KMS-11 (cell line): ENCODE measurements around the gene TMEM183A.

Source experiments
- H2AFZ ChIP-seq: fragments of 200-600 bp; sonication (generic); 2 replicates; pipeline ENCODE4 v1.6.1; 2016; ENCODE audit warnings: antibody characterized with exemption, mixed run types, low read depth
- H3K27ac ChIP-seq: fragments of 200-600 bp; sonication (generic); 2 replicates; pipeline ENCODE4 v1.6.1; 2016; ENCODE audit warnings: mild to moderate bottlenecking, mixed run types
- H3K27me3 ChIP-seq: fragments of 200-600 bp; sonication (generic); 2 replicates; pipeline ENCODE4 v1.6.1; 2017; ENCODE audit warnings: mild to moderate bottlenecking, low read depth, mixed run types, moderate library complexity; ENCODE audit not compliant: insufficient read depth
- H3K36me3 ChIP-seq: fragments of 200-600 bp; sonication (generic); 2 replicates; pipeline ENCODE4 v1.6.1; 2017; ENCODE audit warnings: mild to moderate bottlenecking, mixed run types; ENCODE audit not compliant: insufficient read depth
- H3K4me1 ChIP-seq: fragments of 200-600 bp; sonication (generic); 2 replicates; pipeline ENCODE4 v1.6.1; 2016; ENCODE audit warnings: mild to moderate bottlenecking, low read depth, mixed run types; ENCODE audit not compliant: poor library complexity, severe bottlenecking
- H3K4me2 ChIP-seq: fragments of 200-600 bp; sonication (generic); 2 replicates; pipeline ENCODE4 v1.7.0; 2016; ENCODE audit warnings: mild to moderate bottlenecking, mixed run types
- H3K4me3 ChIP-seq: fragments of 200-600 bp; sonication (generic); IDR thresholded peaks from 2 replicates; pipeline ENCODE4 v1.6.1; 2017; ENCODE audit warnings: low read depth, low read length, mixed read lengths; ENCODE audit not compliant: insufficient read depth
- H3K79me2 ChIP-seq: fragments of 200-600 bp; sonication (generic); 2 replicates; pipeline ENCODE4 v1.6.1; 2016; ENCODE audit warnings: low read depth, mixed run types; ENCODE audit not compliant: insufficient read depth
- H3K9ac ChIP-seq: fragments of 200-600 bp; sonication (generic); 2 replicates; pipeline ENCODE4 v1.6.1; 2016; ENCODE audit warnings: mild to moderate bottlenecking, mixed run types
- H4K20me1 ChIP-seq: fragments of 200-600 bp; sonication (generic); 2 replicates; pipeline ENCODE4 v1.6.1; 2016; ENCODE audit warnings: mild to moderate bottlenecking, mixed run types; ENCODE audit not compliant: insufficient read depth
- TF ChIP-seq, protein P1 (sequence below): fragments of 200-600 bp; sonication (generic); conservative IDR thresholded peaks from 2 replicates; pipeline ENCODE4 v1.6.1; 2017; ENCODE audit warnings: low read depth, mild to moderate bottlenecking, antibody characterized with exemption, low read length, moderate library complexity, mixed read lengths

Gene TMEM183A, protein sequence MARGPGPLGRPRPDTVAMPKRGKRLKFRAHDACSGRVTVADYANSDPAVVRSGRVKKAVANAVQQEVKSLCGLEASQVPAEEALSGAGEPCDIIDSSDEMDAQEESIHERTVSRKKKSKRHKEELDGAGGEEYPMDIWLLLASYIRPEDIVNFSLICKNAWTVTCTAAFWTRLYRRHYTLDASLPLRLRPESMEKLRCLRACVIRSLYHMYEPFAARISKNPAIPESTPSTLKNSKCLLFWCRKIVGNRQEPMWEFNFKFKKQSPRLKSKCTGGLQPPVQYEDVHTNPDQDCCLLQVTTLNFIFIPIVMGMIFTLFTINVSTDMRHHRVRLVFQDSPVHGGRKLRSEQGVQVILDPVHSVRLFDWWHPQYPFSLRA

DNA sequence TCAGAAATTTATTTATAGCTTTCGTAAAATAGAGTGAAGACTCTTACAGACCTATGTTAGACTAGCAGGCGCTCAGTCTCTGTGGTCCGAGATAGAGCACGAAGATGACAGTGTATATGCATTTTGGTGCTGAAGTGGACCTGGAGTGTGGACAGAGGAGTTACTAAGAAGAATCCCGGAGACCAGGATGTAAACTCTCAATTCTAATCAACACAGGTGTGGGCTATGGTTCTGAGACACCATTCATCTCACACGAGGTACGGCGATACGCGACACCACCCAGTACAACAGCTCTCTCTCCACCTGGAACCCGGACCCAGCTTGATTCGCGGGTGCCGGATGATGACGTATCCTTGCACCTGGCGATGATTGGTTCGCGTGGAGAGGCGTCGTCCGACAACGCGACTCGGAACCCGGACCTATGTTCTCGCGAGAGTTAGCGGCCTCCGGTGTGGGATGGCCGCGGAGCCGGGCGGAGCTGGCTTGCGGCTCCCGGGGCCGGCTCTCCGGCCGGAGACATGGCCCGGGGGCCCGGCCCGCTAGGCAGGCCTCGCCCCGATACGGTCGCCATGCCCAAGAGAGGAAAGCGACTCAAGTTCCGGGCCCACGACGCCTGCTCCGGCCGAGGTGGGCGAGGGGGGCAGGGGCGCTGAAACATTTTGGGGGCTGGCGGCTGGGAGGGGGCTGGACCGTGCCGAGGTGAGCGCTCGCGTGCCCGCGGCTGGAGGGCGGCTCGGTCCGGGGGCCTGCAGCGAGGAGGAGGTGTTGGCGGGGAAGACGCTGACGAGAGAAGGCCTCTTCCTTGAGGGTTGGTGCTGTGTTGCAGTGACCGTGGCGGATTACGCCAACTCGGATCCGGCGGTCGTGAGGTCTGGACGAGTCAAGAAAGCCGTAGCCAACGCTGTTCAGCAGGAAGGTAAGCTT is at the start of gene TMEM183A:
TSS of gene TMEM183A (plus strand) at position 427 of the 924 bp plus-strand sequence. CDS start at position 519, 92 bp downstream.
- peaks cover 41% of the 10 kb centered on the region for H3K79me2 ChIP-seq
- H3K36me3 ChIP-seq: peaks cover 26% of the 10 kb centered on the region; the same call in 1 of the 2 replicates
- peak within 1 kb of the TSS; percentile 80 for H3K4me3 ChIP-seq
- peaks cover 14% of the 10 kb centered on the region for H3K4me1 ChIP-seq
- H3K27ac ChIP-seq: peak within 1 kb of the TSS; percentile 88
- TF ChIP-seq, protein P1, sequence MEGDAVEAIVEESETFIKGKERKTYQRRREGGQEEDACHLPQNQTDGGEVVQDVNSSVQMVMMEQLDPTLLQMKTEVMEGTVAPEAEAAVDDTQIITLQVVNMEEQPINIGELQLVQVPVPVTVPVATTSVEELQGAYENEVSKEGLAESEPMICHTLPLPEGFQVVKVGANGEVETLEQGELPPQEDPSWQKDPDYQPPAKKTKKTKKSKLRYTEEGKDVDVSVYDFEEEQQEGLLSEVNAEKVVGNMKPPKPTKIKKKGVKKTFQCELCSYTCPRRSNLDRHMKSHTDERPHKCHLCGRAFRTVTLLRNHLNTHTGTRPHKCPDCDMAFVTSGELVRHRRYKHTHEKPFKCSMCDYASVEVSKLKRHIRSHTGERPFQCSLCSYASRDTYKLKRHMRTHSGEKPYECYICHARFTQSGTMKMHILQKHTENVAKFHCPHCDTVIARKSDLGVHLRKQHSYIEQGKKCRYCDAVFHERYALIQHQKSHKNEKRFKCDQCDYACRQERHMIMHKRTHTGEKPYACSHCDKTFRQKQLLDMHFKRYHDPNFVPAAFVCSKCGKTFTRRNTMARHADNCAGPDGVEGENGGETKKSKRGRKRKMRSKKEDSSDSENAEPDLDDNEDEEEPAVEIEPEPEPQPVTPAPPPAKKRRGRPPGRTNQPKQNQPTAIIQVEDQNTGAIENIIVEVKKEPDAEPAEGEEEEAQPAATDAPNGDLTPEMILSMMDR: no peak
- peak within 1 kb of the TSS; percentile 83 for H3K9ac ChIP-seq
- H3K4me2 ChIP-seq: peak within 1 kb of the TSS; percentile 73
- no peaks in the 10 kb centered on the region for H3K27me3 ChIP-seq
- H4K20me1 ChIP-seq: no peaks in the 10 kb centered on the region
- H2AFZ ChIP-seq: peak within 1 kb of the TSS; percentile 87

DNA sequence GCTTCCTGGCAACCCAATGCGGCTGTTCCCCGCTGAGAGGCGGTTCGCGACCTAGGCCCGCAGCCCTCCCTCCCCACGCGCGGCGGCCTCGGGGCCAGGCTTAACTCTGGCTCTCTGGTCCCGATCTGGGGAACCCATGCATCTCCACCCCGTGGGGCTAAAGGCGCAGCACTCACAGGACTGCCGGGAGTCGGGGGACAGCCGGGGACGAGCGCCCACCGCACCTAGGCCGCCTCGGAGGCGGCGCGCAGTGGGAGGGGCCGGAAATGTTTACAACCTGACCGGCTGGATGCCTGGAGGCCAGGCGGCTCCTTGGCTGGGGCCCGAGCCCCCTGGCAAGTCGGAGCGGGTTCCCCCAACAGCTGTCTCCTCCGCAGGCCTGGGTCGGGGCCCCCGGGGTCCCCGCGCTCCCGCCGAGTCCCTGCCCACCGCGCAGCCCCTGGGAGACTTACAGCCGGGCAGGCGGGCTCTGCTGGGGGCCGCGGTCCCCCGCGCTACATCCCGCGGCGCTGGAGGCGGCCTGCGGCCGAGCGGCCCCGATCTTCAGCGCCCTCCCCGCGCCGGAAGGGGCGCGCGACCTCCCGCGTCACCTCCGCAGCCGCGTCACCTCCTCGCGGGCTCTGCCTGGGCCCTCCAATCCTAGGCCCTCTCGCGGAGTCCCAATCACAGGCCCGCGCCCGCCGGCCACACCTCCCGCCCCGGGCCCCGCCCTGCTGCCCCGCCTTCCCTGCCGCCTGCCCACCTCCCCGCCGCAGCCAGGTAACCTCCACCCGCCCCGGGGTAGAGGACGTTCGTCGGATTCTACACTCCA is 49.2 kb upstream of the TMEM183A start, which contains the start of gene ADIPOR1:
TSS of gene ADIPOR1 (minus strand) at position 580 of the 811 bp plus-strand sequence. CDS start 7,242 bp downstream, outside the sequence.
- Histone ChIP-seq H4K20me1 (no peaks in the 10 kb centered on the region), H3K4me2 (peak within 1 kb of the TSS; percentile 90), H3K4me1 (peaks cover 50% of the 10 kb centered on the region), H3K4me3 (peak within 1 kb of the TSS; percentile 96), H3K36me3 (no peaks in the 10 kb centered on the region), H2AFZ (peak within 1 kb of the TSS; percentile 57), H3K9ac (peak within 1 kb of the TSS; percentile 80), H3K79me2 (peaks cover 50% of the 10 kb centered on the region), H3K27me3 (no peaks in the 10 kb centered on the region), H3K27ac (peak within 1 kb of the TSS; percentile 47)
- TF ChIP-seq, protein P1: no peak; the same call in 1 of the 2 replicates

DNA sequence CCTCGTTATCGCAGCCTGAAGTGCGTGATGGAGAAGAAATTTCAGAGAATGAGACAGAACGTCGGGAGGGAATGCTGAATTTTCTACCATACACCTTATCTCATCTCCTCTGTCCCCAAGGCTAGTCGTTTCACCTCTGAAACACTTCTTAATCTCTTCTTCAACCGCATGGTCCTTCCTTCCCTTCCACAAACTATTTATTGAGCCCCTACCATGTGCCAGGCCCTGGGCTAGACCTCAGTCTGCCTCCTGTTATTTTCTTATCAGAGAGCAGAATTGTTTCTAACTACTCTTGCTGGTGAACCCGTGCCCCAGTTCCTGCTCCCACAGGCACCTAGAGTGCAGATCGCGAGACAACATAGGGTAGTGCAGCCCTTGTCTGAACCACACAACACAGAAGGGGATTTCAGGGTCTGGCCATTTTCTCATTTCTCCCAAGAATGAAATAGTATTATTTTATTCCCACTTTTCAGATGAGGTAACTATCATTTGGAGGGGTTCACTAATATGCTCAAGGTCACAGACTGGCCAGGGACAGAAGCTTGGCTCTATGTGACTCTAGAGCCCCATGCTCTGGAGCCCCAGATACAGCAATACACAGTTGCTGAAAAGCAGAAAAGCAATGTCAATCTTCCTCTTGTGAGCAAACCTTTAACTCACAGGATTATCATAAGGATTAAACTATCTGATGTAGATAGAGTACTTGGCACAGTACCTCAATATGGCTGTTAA is 48.5 kb upstream of the TMEM183A start:
- peaks cover 47% of the 10 kb centered on the region for H3K4me1 ChIP-seq
- no peak overlapping the region for H3K27ac ChIP-seq
- no peaks in the 10 kb centered on the region for H3K36me3 ChIP-seq
- H3K9ac ChIP-seq: peak overlapping the region; percentile 80; the same call in 1 of the 2 replicates
- H3K4me2 ChIP-seq: peak overlapping the region; percentile 90
- TF ChIP-seq, protein P1: no peak
- no peaks in the 10 kb centered on the region for H4K20me1 ChIP-seq
- H2AFZ ChIP-seq: peak overlapping the region; percentile 57; the same call in 1 of the 2 replicates
- H3K79me2 ChIP-seq: peaks cover 43% of the 10 kb centered on the region
- no peak overlapping the region for H3K4me3 ChIP-seq
- no peaks in the 10 kb centered on the region for H3K27me3 ChIP-seq
